ENCODE measurements around the gene AKR1D1. TPM values are rescaled to one million over a fixed set of nuclear protein-coding genes. Genes with fewer than 3 reads are reported as not detected.

The AKR1D1 gene
- total RNA-seq, 1 donor: not detected

DNA sequence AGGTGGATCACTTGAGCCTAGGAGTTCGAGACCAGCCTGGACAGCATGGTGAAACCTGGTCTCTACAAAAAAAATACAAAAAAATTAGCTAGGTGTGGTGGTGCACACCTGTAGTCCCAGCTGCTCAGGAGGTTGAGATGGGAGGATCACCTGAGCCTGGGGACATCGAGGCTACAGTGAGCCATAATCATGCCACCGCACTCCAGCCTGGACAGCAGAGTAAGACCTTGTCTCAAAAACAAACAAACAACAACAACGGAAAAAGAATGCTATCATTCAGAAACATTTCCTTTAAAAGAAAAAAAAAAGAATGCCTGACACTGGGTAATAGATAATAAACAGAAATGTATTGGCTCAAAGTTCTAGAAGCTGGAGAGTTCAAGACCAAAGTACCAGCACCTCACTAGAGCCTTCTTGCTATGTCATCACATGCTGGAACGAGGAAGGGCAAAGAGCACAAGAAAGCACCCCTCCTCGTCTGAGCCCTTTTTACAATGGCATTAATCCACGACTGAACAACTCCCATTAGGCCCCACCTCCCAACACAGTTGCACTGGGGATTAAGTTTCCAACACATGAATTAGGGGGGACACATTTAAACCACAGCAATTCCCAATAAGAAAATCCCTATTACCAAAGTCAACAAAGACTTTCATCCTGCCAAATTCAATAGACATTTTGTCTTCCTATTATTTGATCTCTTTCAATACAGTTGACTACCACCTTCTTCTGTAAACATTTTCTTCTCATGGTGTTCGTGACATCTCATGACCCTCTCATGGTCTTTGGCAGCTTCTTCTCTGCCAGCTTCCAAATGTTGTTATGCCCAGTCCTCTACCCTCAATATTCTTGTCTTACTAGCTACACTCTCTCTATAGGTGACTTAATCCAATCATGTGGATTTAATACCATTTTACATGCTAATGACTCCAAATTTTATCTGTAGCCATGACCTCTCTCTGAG, 20.0 kb downstream of the AKR1D1 start:
- no peak for DNase-seq (ENCODE audit: low read depth)
- no peak overlapping the region for H3K4me3 ChIP-seq (ENCODE audit: low read depth, low read length)
- TF ChIP-seq, protein P1, sequence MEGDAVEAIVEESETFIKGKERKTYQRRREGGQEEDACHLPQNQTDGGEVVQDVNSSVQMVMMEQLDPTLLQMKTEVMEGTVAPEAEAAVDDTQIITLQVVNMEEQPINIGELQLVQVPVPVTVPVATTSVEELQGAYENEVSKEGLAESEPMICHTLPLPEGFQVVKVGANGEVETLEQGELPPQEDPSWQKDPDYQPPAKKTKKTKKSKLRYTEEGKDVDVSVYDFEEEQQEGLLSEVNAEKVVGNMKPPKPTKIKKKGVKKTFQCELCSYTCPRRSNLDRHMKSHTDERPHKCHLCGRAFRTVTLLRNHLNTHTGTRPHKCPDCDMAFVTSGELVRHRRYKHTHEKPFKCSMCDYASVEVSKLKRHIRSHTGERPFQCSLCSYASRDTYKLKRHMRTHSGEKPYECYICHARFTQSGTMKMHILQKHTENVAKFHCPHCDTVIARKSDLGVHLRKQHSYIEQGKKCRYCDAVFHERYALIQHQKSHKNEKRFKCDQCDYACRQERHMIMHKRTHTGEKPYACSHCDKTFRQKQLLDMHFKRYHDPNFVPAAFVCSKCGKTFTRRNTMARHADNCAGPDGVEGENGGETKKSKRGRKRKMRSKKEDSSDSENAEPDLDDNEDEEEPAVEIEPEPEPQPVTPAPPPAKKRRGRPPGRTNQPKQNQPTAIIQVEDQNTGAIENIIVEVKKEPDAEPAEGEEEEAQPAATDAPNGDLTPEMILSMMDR (IDR thresholded peaks at IDR 0.05; ENCODE audit: insufficient read depth, low read depth, low read length): no peak

DNA sequence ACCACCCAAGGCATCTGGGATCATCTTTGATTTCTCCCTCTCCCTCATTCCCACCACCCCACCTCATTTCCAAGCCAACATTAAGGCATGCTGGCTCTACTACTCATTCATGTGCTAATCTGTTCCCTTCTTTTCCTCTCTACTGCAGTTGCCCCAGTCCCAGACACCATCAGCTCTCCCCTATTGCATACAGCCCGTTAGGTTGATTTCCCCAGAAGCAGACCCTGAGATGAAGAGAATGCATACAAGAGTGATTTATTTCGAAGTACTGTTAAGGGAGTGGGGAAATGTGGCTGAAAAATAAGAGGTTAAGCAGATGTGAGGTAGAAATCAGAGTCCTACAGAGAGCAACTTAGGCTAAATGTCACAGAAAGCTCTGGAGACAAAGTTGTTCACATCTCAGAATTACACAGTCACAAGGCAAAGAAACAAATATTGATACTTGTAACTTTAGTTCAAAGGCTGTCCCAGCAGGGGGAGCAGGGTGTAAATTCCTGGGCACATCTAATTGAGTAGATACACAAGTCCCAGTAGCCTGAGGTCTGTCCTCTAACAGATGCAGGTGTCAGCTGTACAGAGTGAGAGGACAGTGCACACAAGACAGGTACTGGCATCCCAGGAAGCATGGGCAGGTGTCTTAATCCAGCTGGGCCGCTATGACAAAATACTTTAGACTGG, 20.9 kb downstream of the AKR1D1 start:
- peak; percentile 54 for DNase-seq (ENCODE audit: low read depth)
- TF ChIP-seq, protein P1 (IDR thresholded peaks at IDR 0.05; ENCODE audit: insufficient read depth, low read depth, low read length): peak; percentile 55

DNA sequence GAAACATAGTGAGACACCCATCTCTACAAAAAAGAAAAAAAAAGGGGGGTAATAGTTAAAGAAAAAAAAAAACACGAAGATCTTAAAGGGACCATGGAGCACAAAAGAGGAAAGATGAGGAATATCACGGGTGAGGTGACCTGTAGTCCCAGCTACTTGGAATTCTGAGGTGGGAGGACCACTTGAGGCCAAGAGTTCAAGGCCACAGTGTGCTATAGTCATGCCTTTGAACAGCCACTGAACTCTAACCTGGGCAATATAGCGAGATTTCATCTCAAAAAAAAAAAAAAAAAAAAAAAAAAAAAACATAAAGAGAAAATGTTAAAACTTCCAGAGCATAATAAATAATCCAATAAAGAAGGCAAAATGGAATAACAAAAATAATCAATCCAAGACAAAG, 23.6 kb downstream of the AKR1D1 start:
- DNase-seq (ENCODE audit: low read depth): no peak
- H3K4me3 ChIP-seq (ENCODE audit: low read depth, low read length): no peak overlapping the region
- TF ChIP-seq, protein P1 (IDR thresholded peaks at IDR 0.05; ENCODE audit: insufficient read depth, low read depth, low read length): no peak

More for the DNA sequence above, 20.9 kb downstream of the AKR1D1 start:
- H3K4me3 ChIP-seq (ENCODE audit: low read depth, low read length): no peak overlapping the region

DNA sequence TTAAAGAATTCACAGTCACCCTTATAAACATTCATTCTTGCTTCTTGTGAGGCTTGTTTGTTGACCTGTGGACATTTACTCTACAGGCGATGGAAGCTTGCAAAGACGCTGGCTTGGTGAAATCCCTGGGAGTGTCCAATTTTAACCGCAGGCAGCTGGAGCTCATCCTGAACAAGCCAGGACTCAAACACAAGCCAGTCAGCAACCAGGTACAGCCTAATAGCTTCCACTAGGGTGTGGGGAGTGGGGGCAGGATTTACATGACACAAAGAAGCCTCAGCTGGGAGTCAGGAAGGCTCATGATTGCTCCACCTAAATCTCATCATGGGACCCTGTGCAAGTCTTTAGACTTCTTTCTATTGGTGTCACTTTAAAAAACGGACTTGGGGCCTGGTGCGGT, 29.0 kb downstream of the AKR1D1 start:
- peak; percentile 70 for DNase-seq (ENCODE audit: low read depth)
- TF ChIP-seq, protein P1 (IDR thresholded peaks at IDR 0.05; ENCODE audit: insufficient read depth, low read depth, low read length): peak; percentile 6
- H3K4me3 ChIP-seq (ENCODE audit: low read depth, low read length): no peak overlapping the region

DNA sequence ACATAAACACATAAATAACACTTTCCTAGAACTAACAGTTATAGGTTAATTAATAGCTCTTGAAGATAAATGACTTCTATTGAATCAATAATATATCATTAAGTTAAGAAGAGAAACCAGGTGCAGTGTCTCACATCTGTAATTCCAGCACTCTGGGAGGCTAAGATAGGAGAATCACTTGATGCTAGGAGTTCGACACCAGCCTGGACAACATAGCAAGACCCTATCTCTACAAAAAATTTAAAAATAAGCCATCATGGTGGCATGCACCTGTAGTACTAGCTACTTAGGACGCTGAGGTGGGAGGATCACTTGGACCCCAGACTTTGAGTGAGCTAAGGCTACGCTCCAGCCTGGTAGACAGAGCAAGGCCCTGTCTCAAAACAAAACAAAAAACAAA, 38.8 kb downstream of the AKR1D1 start:
- DNase-seq (ENCODE audit: low read depth): no peak
- no peak overlapping the region for H3K4me3 ChIP-seq (ENCODE audit: low read depth, low read length)
- TF ChIP-seq, protein P1 (IDR thresholded peaks at IDR 0.05; ENCODE audit: insufficient read depth, low read depth, low read length): no peak

DNA sequence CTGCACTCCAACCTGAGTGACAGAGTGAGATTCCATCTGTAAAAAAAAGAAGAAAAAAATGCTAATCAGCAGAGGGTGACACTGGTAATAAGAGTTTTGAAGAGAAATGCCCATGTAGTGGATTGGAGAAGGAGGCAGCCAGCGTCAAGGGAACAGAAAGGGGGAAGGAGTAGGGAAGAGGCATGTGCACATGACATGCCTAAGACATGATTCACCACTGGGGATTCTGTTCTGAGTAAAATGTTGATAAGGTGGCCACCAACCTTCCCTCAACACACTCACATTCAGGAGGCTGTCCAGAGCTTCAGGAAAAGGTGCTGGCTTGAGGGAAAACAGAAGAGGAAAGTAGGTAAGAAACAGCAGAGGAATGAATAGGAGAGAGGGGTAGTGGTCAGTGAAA, 39.9 kb downstream of the AKR1D1 start:
- TF ChIP-seq, protein P1 (IDR thresholded peaks at IDR 0.05; ENCODE audit: insufficient read depth, low read depth, low read length): no peak
- DNase-seq (ENCODE audit: low read depth): peak; percentile 75
- no peak overlapping the region for H3K4me3 ChIP-seq (ENCODE audit: low read depth, low read length)

Measured in fibroblast of villous mesenchyme (primary cell).